NCI-H1694 (cell line): ENCODE results near the gene BAIAP2.
A peak's percentile ranks its signal among the peaks of the same experiment; 100 is the strongest.

ENCODE experiments used
- DNase-seq: peaks from one replicate; lab custom pipeline; 2025; lab: John Stamatoyannopoulos, UW

Gene BAIAP2

DNA sequence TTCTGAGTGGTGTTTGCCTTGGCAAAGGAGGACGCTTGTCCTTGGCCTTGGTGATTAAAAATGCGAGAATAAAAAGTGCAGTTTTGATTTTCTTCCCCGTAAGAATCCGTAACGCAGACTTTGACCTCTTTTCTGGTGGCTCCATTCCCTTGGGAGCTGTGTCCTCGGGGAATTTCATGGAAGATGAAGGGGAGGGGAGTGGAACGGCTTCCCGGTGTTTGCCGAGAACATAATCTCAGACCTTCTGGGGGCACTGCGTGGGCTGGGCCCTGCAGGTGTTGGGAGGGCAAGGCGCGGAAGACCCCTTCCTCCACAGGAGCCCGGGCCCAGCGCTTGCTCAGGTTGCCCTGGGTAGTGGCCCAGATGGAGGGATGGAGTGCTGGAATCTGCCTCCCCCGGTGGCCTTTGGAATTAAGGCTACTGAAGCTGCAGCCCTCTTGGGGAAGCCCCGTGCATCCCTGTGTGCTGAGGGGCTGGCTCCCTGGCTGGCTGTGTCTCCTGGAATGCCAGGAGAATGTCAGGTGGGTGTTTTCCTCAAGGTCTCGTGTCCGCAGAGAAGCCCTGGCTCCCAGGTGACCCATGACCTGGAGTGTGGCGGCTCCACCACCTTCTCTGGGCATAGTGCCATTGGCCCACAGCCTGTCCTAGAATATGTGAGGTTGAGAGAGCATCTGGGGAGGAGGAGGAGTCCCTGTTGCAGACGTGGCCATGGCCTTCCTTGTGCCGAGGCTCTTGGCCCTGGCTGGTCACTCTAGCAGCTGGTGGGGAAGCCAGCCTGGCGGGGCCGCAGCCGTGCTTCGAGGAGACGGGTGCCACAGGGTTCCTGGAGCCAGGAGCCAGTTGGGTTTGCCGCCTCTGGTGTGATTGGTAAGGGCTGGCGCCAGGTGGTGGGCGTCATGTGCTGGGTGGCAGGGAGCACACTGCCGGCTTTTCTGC, 3.1 kb downstream of the BAIAP2 start:
- no peak for DNase-seq

DNA sequence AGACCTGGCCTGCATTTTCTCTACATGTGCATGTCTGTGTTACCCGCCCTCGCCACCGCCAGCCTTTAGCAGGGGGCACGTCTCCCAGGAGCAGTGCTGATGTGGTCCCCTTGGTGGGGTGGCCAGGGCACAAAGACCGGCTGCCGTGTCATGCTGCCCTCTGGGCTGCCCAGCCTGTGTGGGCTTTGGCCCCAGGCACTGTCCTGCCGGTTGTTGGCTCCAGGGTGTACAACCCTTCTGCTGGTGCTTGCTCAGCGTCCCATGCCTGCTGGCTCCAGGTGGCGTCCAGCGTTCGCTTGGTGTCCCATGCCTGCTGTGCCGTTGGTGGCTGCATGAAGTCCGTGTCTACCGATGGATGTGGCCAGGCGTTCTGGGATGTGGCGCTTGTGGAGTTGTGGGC, 4.1 kb downstream of the BAIAP2 start:
- DNase-seq, result no peak

DNA sequence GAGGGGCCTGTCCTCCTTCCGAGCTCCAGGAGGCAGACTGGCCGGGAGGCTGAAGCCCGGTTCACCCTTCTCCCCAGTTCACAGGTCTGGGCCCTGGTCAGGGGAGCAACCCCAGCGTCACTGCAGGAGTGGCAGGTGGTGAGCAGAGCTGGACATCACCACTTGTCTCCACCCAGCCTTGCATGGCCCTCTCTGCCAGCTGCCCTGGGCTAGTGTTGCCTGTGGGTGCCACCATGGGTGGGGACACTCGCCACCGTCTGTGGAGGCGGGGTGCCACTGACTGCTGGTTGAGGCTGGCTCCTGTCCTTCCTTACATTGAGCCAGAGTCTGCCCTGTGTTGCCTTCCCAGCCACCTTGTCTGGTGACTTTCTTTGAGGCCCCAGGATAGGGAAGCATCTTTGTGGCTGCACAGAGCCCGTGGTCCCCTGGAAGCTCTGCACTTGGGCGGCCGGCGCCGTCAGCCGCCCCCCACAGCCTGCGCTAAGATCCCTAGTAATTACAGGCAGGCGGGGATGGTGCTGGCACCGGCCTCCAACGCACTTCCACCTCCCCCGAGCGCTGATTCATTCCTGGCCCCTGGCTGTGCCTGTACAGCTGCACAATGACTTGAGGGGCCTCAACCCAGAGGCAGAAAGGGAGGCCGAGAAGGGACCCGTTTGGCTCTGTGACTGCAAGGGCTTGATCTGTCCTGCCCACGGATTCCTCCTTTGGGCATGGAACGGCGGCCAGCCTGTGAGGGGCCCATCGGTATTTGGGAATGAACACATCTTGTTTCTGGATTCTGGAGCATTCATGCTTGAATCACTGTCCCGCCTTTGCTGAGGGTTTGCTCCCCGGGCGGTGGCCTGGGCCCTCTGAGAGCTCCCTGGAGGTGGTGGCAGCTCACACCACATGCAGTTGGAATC, 5.2 kb downstream of the BAIAP2 start:
- DNase-seq, result no peak

DNA sequence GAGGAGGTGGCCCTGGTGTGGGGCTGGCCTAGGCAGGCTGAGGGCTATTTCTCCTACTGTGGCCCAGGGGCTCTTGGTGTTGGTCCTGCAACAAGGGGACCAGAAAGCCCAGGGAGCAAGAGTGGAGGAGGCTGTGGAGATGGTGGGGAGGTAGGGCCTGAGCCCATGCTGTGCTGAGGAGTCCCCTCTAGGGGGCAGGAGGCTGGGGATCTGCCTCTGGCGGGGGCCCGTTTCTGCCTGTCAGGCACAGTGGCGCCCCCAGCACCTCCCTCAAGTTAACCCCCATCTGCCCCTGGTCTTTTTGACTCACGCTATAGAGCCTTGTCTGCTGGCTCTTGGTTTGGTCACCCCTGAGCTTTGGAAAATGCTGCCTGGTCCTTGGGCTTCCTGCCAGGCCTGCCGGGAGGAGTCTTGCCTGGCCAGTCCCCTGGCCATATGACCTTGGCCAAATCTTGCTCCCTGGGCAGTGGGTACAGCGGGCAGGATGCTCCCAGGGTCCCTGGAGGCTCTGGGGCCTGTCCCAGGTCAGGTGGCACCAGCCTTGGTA, 5.9 kb downstream of the BAIAP2 start:
- no peak for DNase-seq

DNA sequence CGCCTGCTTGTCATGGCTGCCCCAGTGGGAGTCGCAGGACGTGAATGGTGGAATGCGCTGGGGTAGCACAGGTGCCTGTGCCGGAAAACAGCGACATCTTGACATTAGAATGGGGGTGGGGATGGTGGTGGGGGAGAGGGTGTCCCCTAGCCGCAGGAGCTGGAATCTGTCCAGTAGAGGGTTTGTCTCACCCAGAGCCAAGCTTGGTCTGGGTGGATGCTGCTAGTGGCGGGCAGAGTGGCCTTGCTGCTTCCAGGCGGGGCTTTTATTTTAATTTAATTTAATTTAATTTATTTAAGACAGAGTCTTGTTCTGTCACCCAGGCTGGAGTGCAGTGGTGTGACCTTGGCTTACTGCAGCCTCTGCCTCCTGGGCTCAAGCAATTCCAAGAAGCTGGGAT, 7.7 kb downstream of the BAIAP2 start:
- no peak for DNase-seq

DNA sequence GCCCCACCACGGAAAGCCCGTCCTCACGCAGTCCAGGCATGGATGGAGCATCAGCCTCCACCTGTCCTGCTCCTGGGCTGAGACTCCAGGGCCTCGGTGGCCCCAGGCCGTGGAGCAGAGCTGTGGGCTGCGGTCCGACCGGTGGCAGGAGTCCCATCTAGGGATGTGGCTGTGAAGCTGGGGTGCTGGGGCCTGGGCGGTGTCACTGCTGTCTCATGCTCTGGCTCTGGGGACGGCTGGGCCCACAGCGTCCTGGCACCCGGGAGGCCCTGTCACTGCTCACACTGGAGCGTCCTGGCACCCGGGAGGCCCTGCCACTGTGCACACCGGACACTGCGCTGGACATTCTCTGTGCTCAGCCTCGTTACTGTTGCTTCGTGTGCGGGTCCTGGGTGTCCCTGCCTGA, 8.4 kb downstream of the BAIAP2 start:
- no peak for DNase-seq

DNA sequence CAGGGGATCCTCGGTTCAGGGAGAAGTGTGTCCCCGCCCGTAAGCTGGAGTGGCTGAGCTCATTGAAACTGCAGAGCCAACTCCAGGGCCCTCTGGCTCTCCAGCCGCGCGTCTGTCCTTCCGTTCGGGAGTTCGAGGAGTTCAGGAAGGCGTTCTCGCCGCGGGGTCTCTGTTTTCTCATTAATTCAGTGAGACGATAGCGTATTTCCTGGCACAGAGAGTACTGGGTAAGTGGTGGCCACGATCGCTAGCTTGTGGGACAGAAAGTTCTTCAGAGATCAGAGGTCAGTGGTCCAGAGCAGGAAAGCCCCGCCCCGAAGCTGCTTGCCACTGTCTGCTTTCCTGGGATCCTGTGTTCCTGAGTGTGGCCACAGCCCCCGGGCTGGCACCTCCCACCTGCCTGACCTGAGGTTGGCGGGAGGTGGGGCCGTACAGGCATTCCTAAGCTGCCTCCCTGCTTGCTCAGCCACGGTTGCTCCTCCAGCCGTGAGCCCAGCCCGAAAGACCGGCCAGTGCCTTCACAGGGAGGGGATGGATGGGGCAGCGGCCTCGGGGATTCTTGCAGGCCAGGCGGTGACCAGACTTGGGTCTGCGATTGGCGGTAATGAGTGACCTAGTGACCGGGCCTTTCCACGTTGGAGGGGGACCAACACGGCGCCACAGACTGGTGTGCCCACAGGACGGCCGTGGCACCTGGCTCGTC, 8.9 kb downstream of the BAIAP2 start:
- DNase-seq, result no peak

DNA sequence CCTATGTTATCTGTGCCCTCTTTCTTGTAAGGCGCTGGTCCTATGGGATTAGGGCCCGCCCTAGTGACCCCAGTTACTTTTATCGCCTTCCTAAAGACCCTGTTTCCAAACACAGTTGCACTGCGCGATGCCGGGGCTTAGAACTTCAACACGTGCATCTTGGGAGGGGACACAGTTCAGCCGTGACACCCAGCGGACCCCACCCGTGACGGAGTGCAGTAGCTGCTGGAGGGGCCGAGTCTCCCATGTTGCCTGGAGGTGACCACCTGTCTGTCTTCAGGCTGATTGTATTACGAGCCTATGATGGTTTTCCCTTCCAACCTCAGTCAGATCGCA, 9.4 kb downstream of the BAIAP2 start:
- no peak for DNase-seq

DNA sequence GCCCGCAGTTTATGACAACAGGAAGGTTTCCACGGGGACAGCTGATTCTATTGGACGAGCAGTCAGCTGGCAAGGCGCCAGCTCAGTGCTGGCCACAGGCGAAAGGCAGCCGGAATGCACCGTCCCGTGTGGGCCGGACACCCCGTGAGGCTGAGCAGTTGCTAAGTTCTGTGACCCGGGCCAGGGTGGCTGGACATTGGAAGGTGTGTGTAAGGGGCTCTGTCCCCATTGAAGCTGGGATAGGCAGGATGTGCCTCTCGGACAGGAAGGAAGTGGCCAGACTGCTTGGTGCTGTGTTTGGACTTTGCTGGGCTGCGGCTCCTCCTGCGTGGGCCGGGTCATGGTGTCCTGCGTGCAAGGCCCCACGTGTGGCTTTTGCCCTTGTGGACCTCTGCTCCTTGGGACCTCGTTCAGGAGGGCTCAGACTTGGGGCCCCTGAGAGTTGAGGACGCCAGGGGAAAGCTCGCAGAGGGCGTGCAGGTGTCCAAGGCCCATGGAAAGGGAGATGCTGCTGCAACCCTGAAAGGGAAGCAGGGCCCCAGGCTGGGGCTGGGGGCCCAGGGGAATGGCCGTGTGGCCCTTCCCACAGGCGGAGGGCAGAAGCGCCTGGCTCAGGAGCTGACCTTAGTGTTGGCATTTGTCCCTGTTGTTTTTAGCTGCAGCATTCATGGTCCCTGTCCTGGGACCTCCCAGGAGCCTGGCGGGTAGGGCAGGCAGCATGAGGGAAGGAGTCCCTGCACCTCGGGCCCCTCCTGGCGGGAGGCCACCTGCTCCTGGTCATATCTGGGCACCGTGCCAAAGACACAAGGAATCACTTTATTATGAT, 10.0 kb downstream of the BAIAP2 start:
- no peak for DNase-seq

DNA sequence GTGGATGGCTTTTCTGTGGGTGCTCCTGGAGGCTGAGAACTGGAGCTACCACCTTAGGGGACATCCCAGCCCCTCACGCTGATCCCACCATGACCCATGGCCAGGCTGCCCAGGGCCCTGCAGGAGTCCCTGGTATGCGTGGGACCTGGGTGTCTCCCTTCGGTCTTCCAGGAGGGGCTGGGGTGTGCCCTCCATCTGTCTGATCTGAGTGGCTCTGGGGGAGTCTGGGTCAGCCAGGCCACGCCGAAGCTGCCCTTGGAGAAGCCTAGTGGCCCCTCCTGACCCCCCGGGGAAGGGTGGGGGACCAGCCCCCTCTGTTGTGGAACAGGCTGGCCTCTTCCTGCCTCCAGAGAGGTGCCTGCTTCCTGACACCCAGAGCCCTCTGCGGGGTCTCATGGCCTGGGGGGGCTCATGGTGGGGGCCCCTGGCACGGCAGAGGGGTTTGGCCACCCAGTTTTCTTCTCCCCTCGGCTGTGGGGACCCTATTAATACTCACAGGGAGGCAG, 10.7 kb downstream of the BAIAP2 start:
- no peak for DNase-seq

DNA sequence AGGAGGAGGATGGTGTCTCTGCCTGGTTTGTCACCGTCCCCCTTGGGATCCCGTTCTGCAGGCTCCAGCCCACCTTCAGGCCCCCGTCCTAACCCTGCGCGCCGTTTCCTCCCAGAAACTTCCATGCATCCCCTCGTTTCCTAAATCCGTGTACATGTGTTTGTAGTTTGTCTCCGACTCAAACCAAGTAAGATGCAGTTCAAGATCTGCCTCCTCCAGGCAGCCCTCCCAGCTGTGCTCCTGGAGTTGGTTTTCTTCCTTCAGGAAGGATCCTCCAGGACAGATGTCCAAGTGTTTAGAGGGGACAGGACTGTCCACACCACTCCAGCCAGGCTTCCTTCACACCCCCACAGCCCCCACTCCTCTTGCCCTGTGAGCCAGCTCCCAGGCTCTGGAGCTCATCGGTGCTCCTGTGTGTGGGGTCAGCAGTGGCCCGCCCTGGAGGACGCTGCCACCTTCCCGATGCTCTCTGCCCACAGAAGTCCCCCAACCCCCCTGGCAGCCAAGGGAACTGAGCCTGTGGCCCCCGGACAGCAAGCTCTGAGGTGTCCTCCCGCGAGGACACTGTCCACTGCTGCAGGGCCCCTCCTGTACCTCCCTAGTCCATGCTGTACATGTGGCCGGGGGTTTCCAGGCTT, 11.3 kb downstream of the BAIAP2 start:
- no peak for DNase-seq

DNA sequence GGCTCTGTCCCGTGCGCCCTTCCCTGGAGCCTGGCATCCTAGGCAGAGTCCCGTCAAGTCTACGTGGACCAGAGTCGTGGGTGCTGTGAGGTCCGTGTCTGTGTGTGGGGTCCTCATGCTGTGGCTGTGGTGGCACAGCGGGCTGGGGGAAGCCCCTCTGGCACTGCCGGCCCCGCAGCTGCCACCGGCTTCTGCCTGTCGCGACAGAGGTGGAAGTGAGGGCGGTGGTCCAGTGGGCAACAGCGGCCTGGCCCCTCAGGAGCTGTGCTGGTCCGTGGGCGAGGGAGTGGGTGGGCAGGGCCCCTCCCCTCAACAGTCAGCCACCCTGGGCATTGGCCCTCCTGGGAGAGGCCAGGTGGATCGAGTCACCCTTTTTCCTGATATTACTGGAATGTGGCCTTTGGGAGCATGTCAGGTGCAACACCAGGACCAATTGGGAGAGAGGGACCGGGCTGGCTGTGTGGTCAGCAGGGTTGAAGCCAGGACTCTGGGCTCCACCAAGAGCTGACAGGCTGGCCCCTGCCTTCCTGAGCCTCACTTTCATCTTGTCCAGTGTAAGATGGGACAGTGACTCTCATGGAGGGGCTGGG, 11.9 kb downstream of the BAIAP2 start:
- DNase-seq, result no peak

DNA sequence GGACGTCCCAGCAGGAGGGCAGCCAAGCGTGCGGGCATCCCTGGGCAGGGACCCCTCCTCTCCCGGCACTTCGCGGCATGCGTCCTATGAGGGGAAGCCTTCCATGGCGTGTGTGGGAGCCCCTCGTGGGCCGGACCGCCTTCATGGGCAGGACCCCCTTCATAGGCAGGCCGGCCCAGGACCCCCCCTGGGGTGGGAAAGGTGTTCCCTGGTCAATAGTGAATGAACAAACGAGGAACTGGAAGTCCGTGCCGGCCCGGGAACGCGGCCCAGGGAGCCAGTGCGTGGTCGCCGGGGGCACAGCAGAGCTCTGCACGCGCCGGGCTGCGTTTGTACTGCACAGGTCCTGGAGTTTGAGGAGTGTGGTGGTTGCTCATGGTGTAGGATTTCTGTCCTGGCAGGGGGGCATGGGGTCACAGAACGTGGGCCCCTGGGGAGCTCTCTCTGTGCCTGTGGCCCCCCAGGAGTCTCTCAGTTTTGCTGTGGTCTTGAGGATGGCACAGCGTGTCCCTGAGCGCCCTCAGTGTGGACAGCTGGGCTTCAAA, 13.9 kb downstream of the BAIAP2 start:
- no peak for DNase-seq

DNA sequence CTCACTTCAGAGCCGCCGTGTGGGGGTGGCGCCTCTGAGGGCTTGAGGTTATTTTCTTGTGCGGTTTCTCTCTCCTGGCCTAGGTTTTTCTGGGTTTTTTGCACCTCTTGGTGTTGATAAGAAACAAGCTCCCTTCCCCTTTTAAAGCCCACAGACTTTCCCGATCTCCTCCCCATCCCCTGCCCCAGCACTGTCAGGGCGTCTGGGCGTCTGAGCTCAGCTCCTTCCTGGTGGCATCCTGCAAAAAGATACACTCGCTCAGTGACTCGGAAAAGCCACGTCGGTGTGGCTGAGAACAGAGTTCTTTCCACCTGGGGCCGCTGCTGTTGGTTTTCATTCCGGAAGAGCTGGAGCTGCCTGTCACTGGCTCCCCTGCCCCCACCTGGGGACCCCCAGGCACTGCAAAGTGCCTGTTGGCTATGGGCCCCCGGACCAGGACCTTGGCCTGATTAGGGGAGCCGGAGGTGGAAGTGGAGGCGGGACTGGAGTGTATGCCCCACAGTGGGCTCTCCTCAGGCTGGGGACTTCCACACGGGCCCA, 14.5 kb downstream of the BAIAP2 start:
- no peak for DNase-seq

DNA sequence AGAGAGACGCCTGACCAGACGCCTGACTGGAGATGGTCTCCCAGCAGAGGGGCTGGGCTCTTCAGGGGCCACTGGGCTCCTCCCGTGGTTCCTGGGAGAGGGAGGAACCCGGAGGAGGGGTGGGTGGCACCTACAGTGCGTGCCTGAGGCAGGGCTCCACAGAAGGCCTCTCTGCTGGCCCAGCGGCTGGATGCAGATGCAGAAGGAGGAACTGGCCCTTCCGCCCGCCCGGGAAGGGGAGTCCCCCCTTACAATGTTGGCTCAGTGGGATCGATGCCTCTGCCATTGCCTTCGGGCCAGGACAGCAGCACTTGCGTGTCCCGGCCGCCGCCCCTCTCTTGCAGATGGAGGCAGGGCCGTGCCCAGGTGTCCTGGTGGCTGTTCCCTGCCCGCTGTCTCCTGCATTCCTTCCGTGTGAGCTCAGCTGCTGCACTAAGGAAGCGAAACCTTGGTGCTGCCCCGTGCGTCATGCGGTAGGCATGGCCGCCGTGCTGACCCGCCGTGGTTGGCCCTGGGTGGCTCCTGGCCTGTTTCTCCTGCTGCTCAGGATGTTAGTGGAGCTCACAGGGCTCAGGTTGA, 15.1 kb downstream of the BAIAP2 start:
- DNase-seq, result no peak

DNA sequence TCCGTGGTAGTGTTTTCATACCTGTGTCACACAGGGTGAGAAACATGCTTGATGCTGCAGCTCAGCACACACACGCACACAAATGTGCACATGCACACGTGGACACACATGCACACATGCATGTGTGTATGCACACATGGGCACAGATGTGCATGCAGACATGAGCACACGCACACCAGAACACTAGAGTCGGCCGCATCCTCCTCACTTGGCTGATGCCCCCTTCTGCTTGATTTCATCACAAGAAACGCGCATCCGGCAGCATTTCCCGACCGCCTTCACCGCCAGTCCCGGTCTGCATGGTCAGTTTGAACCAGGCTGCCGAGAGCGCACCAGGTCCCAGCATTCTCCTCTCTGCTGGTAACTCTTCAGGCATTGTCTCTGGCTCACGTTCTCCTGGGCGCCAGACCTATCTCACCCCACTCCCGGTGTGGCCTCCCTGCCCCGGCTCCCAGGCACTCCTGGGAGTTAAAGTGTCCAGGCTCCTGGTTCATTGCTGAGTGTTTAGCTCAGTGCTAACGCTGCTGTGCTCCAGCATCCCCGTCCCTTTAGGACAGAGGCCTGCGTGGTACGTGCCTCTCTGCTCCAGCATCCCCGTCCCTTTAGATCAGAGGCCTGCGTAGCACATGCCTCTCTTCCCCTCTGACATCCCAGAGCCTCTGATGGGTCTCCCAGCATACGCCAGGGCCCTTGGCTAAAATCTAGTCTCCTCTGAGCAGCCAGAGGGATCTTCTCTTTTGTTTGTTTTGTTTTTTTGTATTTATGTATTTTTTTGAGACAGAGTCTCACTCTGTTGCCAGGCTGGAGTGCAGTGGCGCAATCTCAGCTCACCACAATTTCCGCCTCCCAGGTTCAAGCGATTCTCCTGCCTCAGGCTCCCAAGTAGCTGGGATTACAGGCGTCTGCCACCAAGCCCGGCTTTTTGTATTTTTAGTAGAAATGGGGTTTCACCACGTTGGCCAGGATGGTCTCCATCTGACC, 16.0 kb downstream of the BAIAP2 start:
- no peak for DNase-seq

DNA sequence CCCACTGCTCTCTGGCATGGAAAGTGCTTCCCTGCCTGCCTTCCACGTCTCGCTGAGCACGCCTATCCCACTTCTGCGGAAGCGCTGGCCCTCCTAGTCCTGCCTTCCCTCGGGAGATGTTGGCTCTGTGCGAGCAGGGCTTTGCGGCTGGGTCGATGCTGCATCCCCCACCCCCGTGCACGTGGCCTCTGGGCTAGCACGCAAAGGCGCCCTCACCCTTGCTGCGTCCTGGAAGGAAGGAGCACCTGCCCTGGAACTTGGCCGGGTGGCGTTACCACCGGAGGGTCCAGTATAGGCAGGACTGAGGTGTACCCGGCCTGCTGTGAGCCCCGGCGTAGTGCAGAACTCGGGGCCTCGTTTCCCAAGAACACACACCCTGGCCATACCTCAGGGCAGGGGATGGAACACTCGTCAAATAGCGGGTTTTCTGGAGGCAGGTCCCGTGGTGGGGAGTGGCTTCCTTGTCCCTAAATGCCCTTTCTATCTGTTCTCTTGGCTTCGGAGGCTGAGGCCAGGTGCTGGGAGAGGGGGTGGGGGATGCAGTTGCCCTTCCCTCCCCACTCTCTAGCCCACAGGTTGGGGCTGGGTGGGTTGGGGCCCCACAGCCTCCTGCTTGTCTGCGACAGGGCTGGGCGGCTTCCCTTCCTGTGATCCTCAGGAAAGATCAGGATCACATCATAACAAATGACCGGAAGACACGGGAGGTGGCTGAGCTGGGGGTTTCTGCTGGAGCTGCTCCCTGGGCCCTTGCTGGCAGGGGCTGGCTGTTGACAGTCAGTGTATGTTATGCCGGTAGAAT, 17.4 kb downstream of the BAIAP2 start:
- DNase-seq, result peak; percentile 44
